Stimulated activated CD8-positive, alpha-beta memory T cell treated with anti-CD3 and anti-CD28 coated beads, Interleukin-4, amount 100 ng/mL, for 24 hours (primary cell): ENCODE measurements around the gene RHD.
"Not testable (repeated sequence)": the region's sequence is repeated elsewhere in the genome, so short reads cannot be mapped to it uniquely, and the experiment has no call there.

Source experiments
- DNase-seq: peaks from one replicate; pipeline ENCODE4 v3.0.0-alpha.2; 2020; ENCODE audit warnings: low read depth

Gene RHD

GRCh38 chr1:25272238-25272637 is at the start of gene RHD:
RHD (plus strand) TSS chr1:25272509; CDS start chr1:25272548, 39 bp downstream.
- DNase-seq, result not testable (repeated sequence)

DNA sequence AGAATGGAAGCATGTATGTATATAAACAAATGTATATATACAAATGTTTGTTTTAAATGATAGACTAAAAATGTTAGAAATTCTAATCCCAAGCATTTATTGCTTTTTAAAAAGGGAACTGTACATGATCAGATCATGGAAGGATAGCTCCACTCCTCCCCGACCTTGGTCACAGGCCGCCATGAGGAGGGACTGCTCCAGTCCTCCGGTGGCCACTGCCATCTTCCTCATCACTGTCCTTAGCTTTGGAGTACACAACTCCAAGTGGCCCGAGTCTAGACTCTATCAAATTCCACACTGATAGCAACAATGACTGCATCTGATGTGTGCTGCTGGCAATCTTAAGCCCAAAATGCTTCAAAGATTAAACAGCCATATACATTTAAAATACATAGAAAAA is 49.7 kb upstream of the RHD start:
- DNase-seq, result no peak

GRCh38 chr1:25223471-25223870 is 48.8 kb upstream of the RHD start:
- DNase-seq, result no peak

- DNase-seq, result peak; percentile 89
These were observed 40.1 kb upstream of the RHD start, which contains the start of gene SYF2 for GRCh38 chr1:25232027-25232865. SYF2 (minus strand) TSS chr1:25232502; CDS start chr1:25232467, 35 bp downstream.

DNA sequence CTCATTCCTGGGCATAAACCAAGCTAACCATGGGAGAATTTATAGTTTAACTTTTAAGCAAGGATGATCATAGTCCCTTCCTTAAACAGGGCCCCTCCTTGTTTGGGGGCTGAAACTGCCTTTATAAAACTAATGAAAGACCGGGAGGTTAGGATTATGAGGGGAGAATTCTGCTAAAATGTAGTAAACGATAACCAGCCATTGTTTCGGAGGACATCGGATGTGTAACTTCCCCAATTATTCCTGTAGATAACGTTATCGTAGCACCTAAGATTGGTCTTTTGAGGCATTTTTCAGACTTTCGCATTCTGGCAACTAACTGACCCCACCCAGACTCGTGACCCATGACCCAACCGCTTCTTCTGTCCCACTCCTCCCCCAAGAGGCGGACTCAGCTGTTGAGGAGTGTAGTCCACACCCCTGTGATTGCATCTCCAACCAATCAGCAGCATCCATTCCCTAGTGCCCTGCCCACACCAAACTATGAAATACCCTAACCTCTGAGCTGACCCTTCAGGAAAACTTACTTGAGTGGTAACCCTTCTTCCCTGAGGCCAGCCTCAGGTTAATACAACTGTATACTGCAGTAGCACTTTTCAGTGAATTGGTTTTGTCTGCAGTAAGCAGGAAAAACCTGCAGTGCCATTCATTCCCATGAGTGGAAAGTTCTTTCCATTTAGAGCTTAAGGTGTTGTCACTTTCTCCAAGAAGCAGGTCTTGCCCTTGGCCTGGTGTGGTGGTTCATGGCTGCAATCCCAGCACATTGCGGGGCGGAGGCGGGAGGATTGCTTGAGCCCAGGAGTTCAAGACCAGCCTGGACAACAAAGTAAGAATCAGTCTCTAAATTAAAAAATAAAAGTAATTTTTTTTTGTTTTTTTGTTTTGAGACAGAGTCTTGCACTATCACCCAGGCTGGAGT is 39.2 kb upstream of the RHD start:
- peak; percentile 29 for DNase-seq

GRCh38 chr1:25235411-25235810 is 36.9 kb upstream of the RHD start:
- not testable (repeated sequence) for DNase-seq

- DNase-seq, result not testable (repeated sequence)
These were observed 36.0 kb upstream of the RHD start for GRCh38 chr1:25236261-25236660.

DNA sequence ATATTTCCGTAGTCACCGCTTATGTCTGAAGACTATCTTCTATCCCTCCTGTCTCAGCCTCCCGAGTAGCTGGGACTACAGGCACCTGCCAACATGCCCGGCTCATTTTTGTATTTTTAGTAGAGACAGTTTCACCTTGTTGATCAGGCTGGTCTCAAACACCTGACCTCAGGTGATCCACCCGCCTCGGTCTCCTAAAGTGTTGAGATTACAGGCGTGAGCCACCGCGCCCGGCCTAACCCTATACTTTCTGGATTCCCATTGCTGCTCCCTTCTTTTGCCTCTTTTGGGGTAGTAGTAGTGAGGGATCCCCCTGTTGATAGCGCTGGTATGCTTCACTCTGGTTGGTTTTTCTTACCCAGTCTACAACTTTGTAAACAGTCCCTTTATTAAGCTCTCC is 34.3 kb upstream of the RHD start:
- no peak for DNase-seq

- peak; percentile 86 for DNase-seq
These were observed 32.4 kb upstream of the RHD start for GRCh38 chr1:25239681-25240541.

DNA sequence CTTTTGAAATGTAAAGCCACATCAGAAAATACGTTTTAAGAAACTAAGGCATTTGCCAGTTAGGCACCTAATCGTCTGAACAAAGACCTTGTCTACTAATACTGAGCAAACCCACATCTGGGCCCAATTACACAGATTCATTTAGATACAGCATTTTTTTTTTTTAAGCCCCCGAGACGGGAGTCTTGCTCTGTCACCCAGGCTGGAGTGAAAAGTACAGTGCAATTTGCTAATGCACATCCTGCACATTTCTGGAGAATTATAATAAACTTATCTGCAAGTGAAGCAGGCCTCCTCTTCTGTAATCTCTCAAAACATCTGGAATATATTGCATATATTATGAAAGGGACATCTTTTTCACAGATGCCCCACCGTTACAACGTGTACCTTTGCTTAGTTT is 28.4 kb upstream of the RHD start:
- DNase-seq, result no peak

GRCh38 chr1:25245393-25245792 is 26.9 kb upstream of the RHD start:
- DNase-seq, result no peak

DNA sequence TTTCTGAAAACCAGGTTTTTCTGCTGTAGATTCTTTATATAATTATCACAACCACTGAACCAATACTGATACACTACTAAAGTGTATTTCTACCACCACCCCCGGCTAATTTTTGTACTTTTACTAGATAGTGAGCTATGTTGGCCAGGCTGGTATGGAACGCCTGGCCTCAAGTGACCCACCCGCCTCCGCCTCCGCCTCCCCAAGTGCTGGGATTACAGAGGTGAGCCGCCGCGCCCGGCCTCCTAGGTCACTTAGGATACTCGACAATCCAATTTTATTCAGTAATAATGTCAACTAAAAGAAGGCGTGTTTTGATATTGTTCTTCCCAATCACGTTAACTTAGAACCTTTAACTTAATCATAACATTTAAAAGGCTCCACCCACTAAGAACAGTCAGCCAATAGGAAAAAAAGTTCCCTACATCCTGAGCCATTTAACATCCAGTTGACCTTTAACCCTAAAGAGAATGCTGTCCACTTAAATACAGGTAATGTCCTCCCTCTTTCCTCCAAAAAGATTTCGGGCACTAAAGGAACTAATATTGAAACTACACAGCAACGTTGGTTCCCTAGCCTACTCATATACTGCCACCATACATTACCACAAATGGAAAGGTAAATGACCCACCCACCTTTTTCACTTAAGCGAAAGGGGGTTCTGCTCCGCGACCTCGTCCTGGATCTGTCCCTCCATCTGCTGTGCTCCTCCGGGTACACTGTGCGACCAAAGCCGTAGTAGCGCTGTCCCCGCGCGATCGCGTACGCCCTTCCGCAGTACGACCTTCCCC is 26.3 kb upstream of the RHD start:
- DNase-seq, result no peak

- no peak for DNase-seq
These were observed 25.7 kb upstream of the RHD start for GRCh38 chr1:25246600-25247023.

GRCh38 chr1:25247024-25247828 is 25.1 kb upstream of the RHD start, which contains the start of gene RSRP1:
RSRP1 (minus strand) TSS chr1:25247454; CDS start chr1:25246963, 491 bp downstream.
- DNase-seq, result peak; percentile 100

- DNase-seq, result no peak
These were observed 24.2 kb upstream of the RHD start for GRCh38 chr1:25247829-25248754.

- no peak for DNase-seq
These were observed 18.4 kb upstream of the RHD start for GRCh38 chr1:25253911-25254310.

DNA sequence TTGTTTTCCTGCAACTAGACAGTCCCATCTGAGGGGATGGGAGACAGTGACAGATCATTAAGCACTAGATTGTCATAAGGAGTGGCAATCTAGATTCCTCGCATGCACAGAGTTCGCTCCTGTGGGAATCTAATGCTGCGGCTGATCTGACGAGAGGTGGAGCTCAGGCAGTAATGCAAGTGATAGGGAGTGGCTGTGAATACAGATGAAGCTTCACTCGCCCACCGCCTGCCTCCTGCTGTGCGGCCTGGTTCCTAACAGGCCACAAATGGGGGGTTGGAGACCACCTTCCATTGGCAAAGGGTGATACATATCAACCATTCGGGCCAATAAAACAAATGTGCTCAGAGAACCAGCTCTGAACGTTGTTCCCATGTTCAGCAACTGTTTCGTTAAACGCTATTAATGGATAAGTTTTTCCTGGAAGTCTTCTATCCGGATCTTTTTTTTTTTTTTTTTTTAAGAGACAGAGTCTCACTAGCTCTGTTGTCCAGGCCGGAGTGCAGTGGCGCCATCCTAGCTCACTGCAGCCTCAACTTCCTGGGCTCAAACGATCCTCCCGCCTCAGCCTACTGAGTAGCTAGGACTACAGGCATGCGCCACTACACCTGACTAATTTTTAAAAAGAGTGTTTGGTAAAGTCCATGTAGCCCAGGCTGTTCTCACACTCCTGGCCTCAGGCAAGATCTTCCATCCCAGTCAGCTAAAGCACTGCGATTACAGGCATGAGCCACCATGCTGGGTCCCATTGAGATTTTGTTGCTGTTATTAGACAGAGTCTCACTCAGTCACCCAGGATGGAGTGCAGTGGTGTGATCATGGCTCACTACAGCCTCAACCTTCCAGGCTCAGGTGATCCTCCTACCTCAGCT is 16.4 kb upstream of the RHD start:
- no peak for DNase-seq

DNA sequence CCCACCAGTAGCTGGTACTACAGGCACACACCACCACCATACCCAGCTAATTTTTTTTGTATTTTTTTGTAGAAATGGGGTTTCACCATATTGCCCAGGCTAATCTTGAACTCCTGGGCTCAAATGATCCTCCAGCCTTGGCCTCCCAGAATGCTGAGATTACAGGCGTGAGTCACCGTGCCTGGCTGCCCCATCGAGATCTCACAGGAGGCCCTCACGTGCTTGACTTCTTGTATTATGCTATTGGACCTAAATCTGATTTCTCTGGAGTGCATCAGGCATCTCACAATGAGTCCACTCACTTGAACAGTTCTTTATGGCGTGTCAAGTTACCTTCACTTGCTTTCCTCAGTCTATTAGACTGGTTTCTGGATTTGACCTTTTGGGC is 15.7 kb upstream of the RHD start:
- no peak for DNase-seq
